ENCODE results near the gene MAB21L2. TPM values are rescaled to one million over a fixed set of nuclear protein-coding genes. Genes with fewer than 3 reads are reported as not detected.

Gene MAB21L2
- total and polyA plus RNA-seq, 4 donors = 0.05 to 8.6 (median 0.42) TPM

GRCh38 chr4:150570862-150571261 lies 11.1 kb upstream of the MAB21L2 start:
- H3K27me3 ChIP-seq (ENCODE audit: control insufficient read depth in 1 of 2, insufficient read depth in 2 of 2, low read length in 1 of 2) = no peaks in the 10 kb centered on the region
- no peaks in the 10 kb centered on the region for H3K4me1 ChIP-seq (ENCODE audit: control insufficient read depth in 1 of 2, insufficient read depth in 2 of 2, low read length in 2 of 2)
- WGBS, 2 donors = 71 to 88% methylated on average over 1 of the region's 1 CpG
- H3K27ac ChIP-seq (ENCODE audit: low read depth in 1 of 2, low read length in 2 of 2) = no peak overlapping the region
- no peak for ATAC-seq (ENCODE audit: low FRiP score)
- intact Hi-C loops (cut with DNase I) = no loop called here
- H3K4me3 ChIP-seq (ENCODE audit: low read length in 2 of 2) = no peak overlapping the region
- no peaks in the 10 kb centered on the region for H3K9me3 ChIP-seq (ENCODE audit: control insufficient read depth, low read length)
- no peak for DNase-seq
- H3K36me3 ChIP-seq (ENCODE audit: control insufficient read depth in 1 of 2, insufficient read depth in 2 of 2, low read length in 1 of 2) = no peaks in the 10 kb centered on the region

GRCh38 chr4:150572704-150573504 lies 9.0 kb upstream of the MAB21L2 start:
- no peaks in the 10 kb centered on the region for H3K27me3 ChIP-seq (ENCODE audit: control insufficient read depth in 1 of 2, insufficient read depth in 2 of 2, low read length in 1 of 2)
- H3K4me1 ChIP-seq (ENCODE audit: control insufficient read depth in 1 of 2, insufficient read depth in 2 of 2, low read length in 2 of 2) = peaks cover 0 to 2% of the 10 kb centered on the region in 2 donors
- no peak overlapping the region for H3K4me3 ChIP-seq (ENCODE audit: low read length in 2 of 2)
- no peaks in the 10 kb centered on the region for H3K9me3 ChIP-seq (ENCODE audit: control insufficient read depth, low read length)
- H3K27ac ChIP-seq (ENCODE audit: low read depth in 1 of 2, low read length in 2 of 2) = no peak overlapping the region
- intact Hi-C loops (cut with DNase I) = no loop called here
- WGBS, 2 donors = 85 to 93% methylated on average over 5 of the region's 5 CpGs
- no peaks in the 10 kb centered on the region for H3K36me3 ChIP-seq (ENCODE audit: control insufficient read depth in 1 of 2, insufficient read depth in 2 of 2, low read length in 1 of 2)
- ATAC-seq (ENCODE audit: low FRiP score) (no peak), DNase-seq (no peak)

DNA sequence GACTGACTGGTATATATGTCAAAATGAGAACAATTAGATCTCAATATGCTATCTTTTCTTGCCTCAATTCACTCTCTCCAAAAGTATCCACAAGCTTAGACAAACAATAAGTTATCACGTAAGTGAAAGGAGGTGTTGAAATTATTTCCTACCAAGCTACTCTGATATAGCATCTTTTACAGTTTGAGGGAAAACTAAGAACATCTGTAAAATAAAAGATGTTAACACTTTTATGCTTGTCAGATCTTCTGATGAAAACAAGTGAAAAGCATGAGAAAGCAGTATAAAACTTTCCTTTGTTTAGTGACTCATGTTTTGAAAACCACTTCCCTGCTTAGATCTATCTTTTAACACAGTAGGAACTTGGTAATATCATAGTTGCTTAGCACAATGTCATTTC lies 8.4 kb upstream of the MAB21L2 start:
- Histone ChIP-seq H3K4me3 (ENCODE audit: low read length in 2 of 2) (no peak overlapping the region), H3K27me3 (ENCODE audit: control insufficient read depth in 1 of 2, insufficient read depth in 2 of 2, low read length in 1 of 2) (no peaks in the 10 kb centered on the region), H3K4me1 (ENCODE audit: control insufficient read depth in 1 of 2, insufficient read depth in 2 of 2, low read length in 2 of 2) (peaks cover 0 to 2% of the 10 kb centered on the region in 2 donors), H3K9me3 (ENCODE audit: control insufficient read depth, low read length) (no peaks in the 10 kb centered on the region), H3K27ac (ENCODE audit: low read depth in 1 of 2, low read length in 2 of 2) (no peak overlapping the region), H3K36me3 (ENCODE audit: control insufficient read depth in 1 of 2, insufficient read depth in 2 of 2, low read length in 1 of 2) (no peaks in the 10 kb centered on the region)
- 92 to 97% methylated on average over 1 of the region's 1 CpG for WGBS, 2 donors
- no peak for ATAC-seq (ENCODE audit: low FRiP score)
- DNase-seq = no peak
- intact Hi-C loops (cut with DNase I) = no loop called here

DNA sequence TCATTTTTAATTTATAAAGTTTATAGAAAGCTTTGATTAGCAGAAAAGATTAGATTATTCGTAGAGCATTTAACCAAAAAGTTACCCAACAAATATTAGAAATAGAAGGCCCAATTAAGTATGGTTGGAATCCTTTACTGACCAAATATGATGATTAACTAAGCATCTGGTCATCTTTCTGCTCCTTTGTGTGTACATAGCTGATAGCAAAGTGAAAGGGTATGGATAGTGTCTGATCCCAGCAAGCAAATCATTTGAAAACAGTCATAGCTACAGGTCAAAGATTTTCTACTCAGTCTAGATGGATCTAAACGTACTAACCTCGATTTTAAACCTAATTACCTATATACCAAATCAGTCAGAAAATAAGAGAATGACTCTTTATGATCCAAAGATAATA lies 7.3 kb upstream of the MAB21L2 start:
- 96 to 98% methylated on average over 3 of the region's 3 CpGs for WGBS, 2 donors
- Histone ChIP-seq H3K27ac (ENCODE audit: low read depth in 1 of 2, low read length in 2 of 2) (no peak overlapping the region), H3K36me3 (ENCODE audit: control insufficient read depth in 1 of 2, insufficient read depth in 2 of 2, low read length in 1 of 2) (no peaks in the 10 kb centered on the region), H3K4me1 (ENCODE audit: control insufficient read depth in 1 of 2, insufficient read depth in 2 of 2, low read length in 2 of 2) (peaks cover 0 to 2% of the 10 kb centered on the region in 2 donors), H3K4me3 (ENCODE audit: low read length in 2 of 2) (no peak overlapping the region), H3K9me3 (ENCODE audit: control insufficient read depth, low read length) (no peaks in the 10 kb centered on the region), H3K27me3 (ENCODE audit: control insufficient read depth in 1 of 2, insufficient read depth in 2 of 2, low read length in 1 of 2) (no peaks in the 10 kb centered on the region)
- ATAC-seq (ENCODE audit: low FRiP score) (no peak), DNase-seq (no peak)
- intact Hi-C loops (cut with DNase I) = no loop called here

GRCh38 chr4:150577796-150578195 lies 4.2 kb upstream of the MAB21L2 start:
- H3K4me1 ChIP-seq (ENCODE audit: control insufficient read depth in 1 of 2, insufficient read depth in 2 of 2, low read length in 2 of 2) = peaks cover 0 to 2% of the 10 kb centered on the region in 2 donors
- no peaks in the 10 kb centered on the region for H3K9me3 ChIP-seq (ENCODE audit: control insufficient read depth, low read length)
- intact Hi-C loops (cut with DNase I) = no loop called here
- DNase-seq = no peak
- H3K27me3 ChIP-seq (ENCODE audit: control insufficient read depth in 1 of 2, insufficient read depth in 2 of 2, low read length in 1 of 2) = no peaks in the 10 kb centered on the region
- no peak overlapping the region for H3K27ac ChIP-seq (ENCODE audit: low read depth in 1 of 2, low read length in 2 of 2)
- 71 to 83% methylated on average over 1 of the region's 1 CpG for WGBS, 2 donors
- H3K4me3 ChIP-seq (ENCODE audit: low read length in 2 of 2) = no peak overlapping the region
- no peak for ATAC-seq (ENCODE audit: low FRiP score)
- no peaks in the 10 kb centered on the region for H3K36me3 ChIP-seq (ENCODE audit: control insufficient read depth in 1 of 2, insufficient read depth in 2 of 2, low read length in 1 of 2)

DNA sequence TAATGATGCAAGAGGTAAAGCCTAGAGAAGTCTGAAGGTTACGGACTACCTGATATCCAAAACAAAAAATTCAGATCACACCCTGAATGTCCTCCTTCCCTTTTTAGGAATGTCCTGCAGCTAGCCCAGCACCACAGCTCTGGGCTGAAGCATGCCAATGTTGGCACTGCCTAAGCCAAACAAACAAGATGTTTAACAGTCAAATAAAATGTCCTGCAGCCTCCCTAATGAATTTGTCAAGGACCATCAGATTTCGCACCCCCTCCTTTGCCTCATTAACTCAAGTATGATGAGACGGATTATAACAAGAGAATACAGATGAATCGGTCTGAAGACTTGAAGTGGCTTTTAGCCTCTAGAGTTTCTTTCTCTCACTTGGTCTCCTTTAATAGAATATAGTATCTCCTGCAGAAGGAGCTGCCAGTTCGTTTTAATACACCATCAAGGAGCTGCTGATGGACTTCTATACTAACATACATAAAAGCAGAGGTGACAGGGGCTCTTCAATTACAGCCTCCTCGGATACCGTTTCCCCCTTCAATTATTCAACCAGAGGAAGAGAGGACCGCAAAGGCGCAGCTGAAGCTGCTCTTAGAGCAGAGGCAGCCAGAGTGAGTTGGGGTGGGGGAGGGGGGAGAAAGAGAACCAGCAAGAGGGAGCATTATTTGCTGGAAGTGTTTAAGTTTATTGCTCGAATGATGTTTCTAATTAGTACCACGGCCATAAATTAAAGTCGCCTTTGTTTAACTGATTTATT lies 3.0 kb upstream of the MAB21L2 start:
- Histone ChIP-seq H3K4me1 (ENCODE audit: control insufficient read depth in 1 of 2, insufficient read depth in 2 of 2, low read length in 2 of 2) (peaks cover 0 to 2% of the 10 kb centered on the region in 2 donors), H3K27me3 (ENCODE audit: control insufficient read depth in 1 of 2, insufficient read depth in 2 of 2, low read length in 1 of 2) (no peaks in the 10 kb centered on the region), H3K36me3 (ENCODE audit: control insufficient read depth in 1 of 2, insufficient read depth in 2 of 2, low read length in 1 of 2) (no peaks in the 10 kb centered on the region), H3K9me3 (ENCODE audit: control insufficient read depth, low read length) (no peaks in the 10 kb centered on the region), H3K27ac (ENCODE audit: low read depth in 1 of 2, low read length in 2 of 2) (no peak overlapping the region), H3K4me3 (ENCODE audit: low read length in 2 of 2) (no peak overlapping the region)
- WGBS, 2 donors = 67 to 78% methylated on average over 12 of the region's 12 CpGs
- no peak for DNase-seq
- intact Hi-C loops (cut with DNase I) = no loop called here
- ATAC-seq (ENCODE audit: low FRiP score) = no peak

- ATAC-seq (ENCODE audit: low FRiP score) (peak; percentile 47), DNase-seq (peak; percentile 42 to 76)
- no peaks in the 10 kb centered on the region for H3K27me3 ChIP-seq (ENCODE audit: control insufficient read depth in 1 of 2, insufficient read depth in 2 of 2, low read length in 1 of 2)
- WGBS, 2 donors = 34 to 38% methylated on average over 65 to 66 of the region's 66 CpGs
- H3K4me1 ChIP-seq (ENCODE audit: control insufficient read depth in 1 of 2, insufficient read depth in 2 of 2, low read length in 2 of 2) = peaks cover 0 to 2% of the 10 kb centered on the region in 2 donors
- peak overlapping the region in 1 of 2 donors; percentile 8 for H3K4me3 ChIP-seq (ENCODE audit: low read length in 2 of 2)
- intact Hi-C loops (cut with DNase I) = loop anchor here in 1 of 2 donors (10.0 kb wide), 1 partner anchor 295 kb away; no protein-coding TSS in a partner anchor
- H3K36me3 ChIP-seq (ENCODE audit: control insufficient read depth in 1 of 2, insufficient read depth in 2 of 2, low read length in 1 of 2) = no peaks in the 10 kb centered on the region
- H3K27ac ChIP-seq (ENCODE audit: low read depth in 1 of 2, low read length in 2 of 2) = peak overlapping the region in 1 of 2 donors; percentile 0
- no peaks in the 10 kb centered on the region for H3K9me3 ChIP-seq (ENCODE audit: control insufficient read depth, low read length)
These were observed 2.3 kb upstream of the MAB21L2 start for GRCh38 chr4:150579551-150580234.

- H3K27me3 ChIP-seq (ENCODE audit: control insufficient read depth in 1 of 2, insufficient read depth in 2 of 2, low read length in 1 of 2) = no peaks in the 10 kb centered on the region
- DNase-seq = no peak
- intact Hi-C loops (cut with DNase I) = loop anchor here in 1 of 2 donors (10.0 kb wide), 1 partner anchor 296 kb away; no protein-coding TSS in a partner anchor
- no peaks in the 10 kb centered on the region for H3K9me3 ChIP-seq (ENCODE audit: control insufficient read depth, low read length)
- no peak overlapping the region for H3K27ac ChIP-seq (ENCODE audit: low read depth in 1 of 2, low read length in 2 of 2)
- 95% methylated on average over 9 of the region's 9 CpGs for WGBS, 2 donors
- peaks cover 0 to 2% of the 10 kb centered on the region in 2 donors for H3K4me1 ChIP-seq (ENCODE audit: control insufficient read depth in 1 of 2, insufficient read depth in 2 of 2, low read length in 2 of 2)
- no peak overlapping the region for H3K4me3 ChIP-seq (ENCODE audit: low read length in 2 of 2)
- no peaks in the 10 kb centered on the region for H3K36me3 ChIP-seq (ENCODE audit: control insufficient read depth in 1 of 2, insufficient read depth in 2 of 2, low read length in 1 of 2)
- ATAC-seq (ENCODE audit: low FRiP score) = no peak
These were observed 1.6 kb upstream of the MAB21L2 start for GRCh38 chr4:150580306-150580705.

Measured in aorta (tissue), 5 donors.